H1 (cell line): ENCODE results near the gene FOXD4L3. TPM values are rescaled to one million over a fixed set of nuclear protein-coding genes. Genes with fewer than 3 reads are reported as not detected.
"Not testable (repeated sequence)": the region's sequence is repeated elsewhere in the genome, so short reads cannot be mapped to it uniquely, and the experiment has no call there.

ENCODE experiments used
- CTCF ChIA-PET: fragments of 300-600 bp; sonication (Branson Sonifier 250); formaldehyde crosslinking; loops from one replicate; lab custom pipeline; 2021; ENCODE audit not compliant: partially characterized antibody; lab: Charles Lee
- POLR2A ChIA-PET: fragments of 300-600 bp; sonication (Branson Sonifier 250); formaldehyde crosslinking; loops from one replicate; lab custom pipeline; 2021; ENCODE audit warnings: inconsistent platforms; ENCODE audit not compliant: partially characterized antibody; lab: Charles Lee
- DNase-seq, 2 experiments: peaks; one replicate each; pipeline versions ENCODE4 v3.0.0 to v3.0.0-alpha.2; 2010 to 2022; ENCODE audit warnings: low spot score in 2 of 2, low read depth in 1 of 2, mixed read lengths in 1 of 2
- FAIRE-seq: peaks from 2 replicates; lab custom pipeline; 2011; peaks lifted over from hg19 to GRCh38; lab: Jason Lieb, UNC
- H2AFZ ChIP-seq: 2 replicates; pipeline ENCODE4 v1.8.1; 2012; ENCODE audit warnings: low read length, inconsistent platforms
- H2AK5ac ChIP-seq: 2 replicates; pipeline ENCODE4 v1.6.1; 2013; ENCODE audit warnings: low read depth, low read length
- H2BK120ac ChIP-seq: replicated peaks from 2 replicates; pipeline ENCODE3; 2013; ENCODE audit warnings: low read depth, low read length, inconsistent platforms
- H2BK12ac ChIP-seq: 2 replicates; pipeline ENCODE4 v1.6.1; 2013; ENCODE audit warnings: low read depth, low read length
- H2BK15ac ChIP-seq: 2 replicates; pipeline ENCODE4 v1.6.1; 2013; ENCODE audit warnings: low read length
- H2BK20ac ChIP-seq: 2 replicates; pipeline ENCODE4 v1.6.1; 2013; ENCODE audit warnings: low read length
- H2BK5ac ChIP-seq: 2 replicates; pipeline ENCODE4 v1.6.1; 2013; ENCODE audit warnings: low read depth, low read length
- H3K14ac ChIP-seq: 2 replicates; pipeline ENCODE4 v1.6.1; 2013; ENCODE audit warnings: inconsistent platforms; ENCODE audit not compliant: insufficient read length
- H3K18ac ChIP-seq: 2 replicates; pipeline ENCODE4 v1.6.1; 2013; ENCODE audit warnings: low read length; ENCODE audit errors: extremely low read depth
- H3K23ac ChIP-seq: 2 replicates; pipeline ENCODE4 v1.6.1; 2013; ENCODE audit warnings: inconsistent platforms; ENCODE audit not compliant: insufficient read length
- H3K23me2 ChIP-seq: 2 replicates; pipeline ENCODE4 v1.6.1; 2013; ENCODE audit warnings: low read depth, low read length
- H3K27ac ChIP-seq: 2 replicates; pipeline ENCODE4 v1.6.1; 2011; ENCODE audit warnings: low read depth, low read length, inconsistent platforms
- H3K27me3 ChIP-seq, 4 experiments: replicated peaks in 1 of 4; 1 replicate in 1 of 4; 2 replicates in 3 of 4; pipeline versions ENCODE4 v1.6.1 to v1.8.1; 2011 to 2013; ENCODE audit warnings: low read length in 3 of 4, mild to moderate bottlenecking in 3 of 4, inconsistent platforms in 2 of 4, mixed read lengths in 2 of 4, moderate library complexity in 1 of 4; ENCODE audit not compliant: control insufficient read depth in 3 of 4, insufficient read depth in 3 of 4; ENCODE audit errors: extremely low read depth in 1 of 4
- H3K36me3 ChIP-seq, 4 experiments: 2 replicates each; pipeline versions ENCODE4 v1.6.1 to v1.8.1; 2011 to 2013; ENCODE audit warnings: mild to moderate bottlenecking in 4 of 4, low read length in 3 of 4, moderate library complexity in 2 of 4, control low read depth in 1 of 4, inconsistent platforms in 1 of 4; ENCODE audit not compliant: insufficient read depth in 4 of 4, control insufficient read depth in 2 of 4
- H3K4ac ChIP-seq: replicated peaks from 2 replicates; pipeline ENCODE3; 2013; ENCODE audit warnings: low read length, low read depth, mixed read lengths, inconsistent platforms; ENCODE audit not compliant: insufficient read length
- H3K4me1 ChIP-seq, 4 experiments: replicated peaks in 1 of 4; 1 replicate in 1 of 4; 2 replicates in 3 of 4; pipeline versions ENCODE4 v1.6.1 to v1.8.1; 2011 to 2013; ENCODE audit warnings: low read length in 3 of 4, inconsistent platforms in 2 of 4, mixed read lengths in 1 of 4; ENCODE audit not compliant: insufficient read depth in 4 of 4, control insufficient read depth in 3 of 4
- H3K4me2 ChIP-seq, 2 experiments: 2 replicates each; pipeline versions ENCODE4 v1.6.1 to v1.8.1; 2011 to 2013; ENCODE audit warnings: low read depth in 2 of 2, low read length in 2 of 2, control low read depth in 1 of 2, inconsistent platforms in 1 of 2, mild to moderate bottlenecking in 1 of 2; ENCODE audit not compliant: insufficient read depth in 1 of 2
- H3K4me3 ChIP-seq, 4 experiments: fragments of 200-600, 300-600 bp in 1 of 4; sonication (generic), shearing (Covaris generic), sonication (Bioruptor Twin) in 1 of 4; 2 replicates each; pipeline versions ENCODE4 v1.5.1 to v1.8.1; 2011 to 2016; ENCODE audit warnings: low read length in 4 of 4, low read depth in 3 of 4, control low read depth in 2 of 4, inconsistent platforms in 2 of 4, mild to moderate bottlenecking in 2 of 4, mixed read lengths in 1 of 4, moderate library complexity in 1 of 4; ENCODE audit not compliant: insufficient read depth in 2 of 4; ENCODE audit errors: extremely low read depth in 1 of 4
- H3K56ac ChIP-seq: replicated peaks from 2 replicates; pipeline ENCODE3; 2013; ENCODE audit warnings: low read depth, mild to moderate bottlenecking, mixed read lengths, low read length, inconsistent platforms; ENCODE audit not compliant: insufficient read length
- H3K79me1 ChIP-seq: 2 replicates; pipeline ENCODE4 v1.6.1; 2013; ENCODE audit warnings: low read depth, low read length, control low read depth
- H3K79me2 ChIP-seq, 2 experiments: 2 replicates each; pipeline versions ENCODE4 v1.6.1 to v1.8.1; 2012 to 2013; ENCODE audit warnings: low read length in 2 of 2, mild to moderate bottlenecking in 2 of 2, inconsistent platforms in 1 of 2; ENCODE audit not compliant: insufficient read depth in 2 of 2, control insufficient read depth in 1 of 2
- H3K9ac ChIP-seq, 4 experiments: replicated peaks in 1 of 4; 1 replicate in 1 of 4; 2 replicates in 3 of 4; pipeline versions ENCODE4 v1.6.1 to v1.8.1; 2011 to 2013; ENCODE audit warnings: low read depth in 3 of 4, low read length in 3 of 4, control low read depth in 2 of 4, mild to moderate bottlenecking in 2 of 4, moderate library complexity in 2 of 4, inconsistent platforms in 1 of 4; ENCODE audit errors: extremely low read depth in 1 of 4
- H3K9me3 ChIP-seq, 2 experiments: 2 replicates each; pipeline versions ENCODE4 v1.6.1 to v1.8.1; 2012 to 2013; ENCODE audit warnings: mild to moderate bottlenecking in 2 of 2, moderate library complexity in 2 of 2, control low read depth in 1 of 2, inconsistent platforms in 1 of 2, low read depth in 1 of 2, low read length in 1 of 2, mixed read lengths in 1 of 2; ENCODE audit not compliant: insufficient read depth in 2 of 2
- H4K20me1 ChIP-seq, 2 experiments: replicated peaks in 1 of 2; 2 replicates each; pipeline versions ENCODE3 to v1.8.1; 2011 to 2013; ENCODE audit warnings: inconsistent platforms in 2 of 2, low read length in 2 of 2, mild to moderate bottlenecking in 1 of 2; ENCODE audit not compliant: insufficient read depth in 2 of 2, control insufficient read depth in 1 of 2
- H4K5ac ChIP-seq: 2 replicates; pipeline ENCODE4 v1.6.1; 2013; ENCODE audit warnings: low read length, low read depth, mixed read lengths, inconsistent platforms; ENCODE audit not compliant: insufficient read length
- H4K8ac ChIP-seq: 2 replicates; pipeline ENCODE4 v1.8.0; 2013; ENCODE audit warnings: mild to moderate bottlenecking, moderate library complexity, low read length, inconsistent platforms; ENCODE audit not compliant: insufficient read depth; ENCODE audit errors: extremely low read depth
- H4K91ac ChIP-seq: replicated peaks from 2 replicates; pipeline ENCODE3; 2013; ENCODE audit warnings: low read length, mixed read lengths, inconsistent platforms; ENCODE audit not compliant: insufficient read length
- WGBS, 2 experiments: shearing (Covaris generic) in 1 of 2; methylation state at CpG; one replicate each; pipeline versions ENCODE4 v1.1.6 to v1.1.7; 2013 to 2015; ENCODE audit warnings: low lambda C conversion rate in 2 of 2, mixed read lengths in 2 of 2, inconsistent platforms in 1 of 2, low coverage in 1 of 2, missing lambda C conversion rate in 1 of 2; ENCODE audit not compliant: insufficient replicate concordance in 2 of 2, insufficient coverage in 1 of 2, insufficient read length in 1 of 2; ENCODE audit errors: extremely low coverage in 1 of 2, missing lambda C conversion rate in 1 of 2; 5-methylcytosine and 5-hydroxymethylcytosine counted together
- long read RNA-seq, 2 experiments: library from RNA in 1 of 2; library from capped mRNA in 1 of 2; stranded (forward); transcript quantifications; one replicate each; pipeline ENCODE4 v2.0.0, GENCODE V29; 2021; ENCODE audit warnings: inconsistent platforms in 1 of 2
- polyA minus RNA-seq, 3 experiments: library from RNA; depleted of rRNA, polyadenylated mRNA; stranded (reverse); fragments of >200 nt; gene quantifications; 1 replicate in 2 of 3; 2 replicates in 1 of 3; pipeline ENCODE4 v1.2.3, GENCODE V29; 2011
- polyA plus RNA-seq, 7 experiments: library from polyadenylated mRNA; depleted of rRNA in 3 of 7; stranded (reverse) in 5 of 7; unstranded in 2 of 7; fragments of >200 nt in 5 of 7; fragments of 200-250 nt in 2 of 7; gene quantifications; 1 replicate in 5 of 7; 2 replicates in 1 of 7; 4 replicates in 1 of 7; pipeline versions ENCODE4 v1.2.1 to v1.2.3, GENCODE V29; 2011 to 2013; ENCODE audit warnings: missing spikeins in 2 of 7, mixed read lengths in 2 of 7
- total RNA-seq: library from RNA; stranded (reverse); fragmentation: NEBNext Ultra II Directional; extraction: Animal tissue kit (Norgen Biotek cat#: 25700); gene quantifications from 2 replicates; pipeline ENCODE4 v1.2.1, GENCODE V29; 2021

The FOXD4L3 gene
- total RNA-seq (0.15 TPM in 1 of 2 replicates, not detected in the other), polyA plus RNA-seq (2011; rRNA removed) (not detected in 2 replicates), polyA minus RNA-seq (2011; rRNA and poly(A)+ RNA removed) (not detected in 2 replicates)
- polyA plus RNA-seq (2011; cell fraction: cytosol; rRNA removed), result not detected
- polyA plus RNA-seq (2011; cell fraction: nucleus; rRNA removed), result not detected
- polyA plus RNA-seq (2012, experiment 1 of 2), result not detected in 4 replicates
- polyA plus RNA-seq (2012, experiment 2 of 2), result not detected
- not detected for polyA plus RNA-seq (2013, experiment 1 of 2)
- not detected for polyA plus RNA-seq (2013, experiment 2 of 2)
- polyA minus RNA-seq (2011; cell fraction: cytosol; rRNA and poly(A)+ RNA removed), result not detected
- not detected for polyA minus RNA-seq (2011; cell fraction: nucleus; rRNA and poly(A)+ RNA removed)
- long read RNA-seq, experiment 1, result 0 reads
- long read RNA-seq, experiment 2, result 0 reads

- H3K36me3 ChIP-seq, H3K9me3 ChIP-seq, H3K56ac ChIP-seq, H2BK12ac ChIP-seq, H2BK15ac ChIP-seq, H3K79me2 ChIP-seq, H3K27ac ChIP-seq, H3K4me1 ChIP-seq, H4K91ac ChIP-seq, H2AK5ac ChIP-seq, H3K14ac ChIP-seq, H3K9ac ChIP-seq, H3K4me2 ChIP-seq, POLR2A ChIA-PET, H4K20me1 ChIP-seq, H3K4ac ChIP-seq, H2BK120ac ChIP-seq, H3K4me3 ChIP-seq, DNase-seq, H3K18ac ChIP-seq, H2BK5ac ChIP-seq, H2BK20ac ChIP-seq, H2AFZ ChIP-seq, H3K23ac ChIP-seq, H4K8ac ChIP-seq, CTCF ChIA-PET, H3K79me1 ChIP-seq, FAIRE-seq, H4K5ac ChIP-seq, H3K23me2 ChIP-seq: not testable (repeated sequence)
- no CpG with 5 or more reads among the region's 15 CpGs for WGBS, 2 experiments
- H3K27me3 ChIP-seq, result peaks cover 1 to 11% (median 4%) of the 10 kb centered on the region in 4 experiments; a peak in 6 of 7 replicates
Measured at GRCh38 chr9:68302567-68302966, at the start of gene FOXD4L3. FOXD4L3 (plus strand) TSS chr9:68302867; CDS start chr9:68302952, 85 bp downstream.
